Heart right ventricle (tissue), 16 donors: ENCODE results near the gene HIVEP3. TPM values are rescaled to one million over a fixed set of nuclear protein-coding genes. Genes with fewer than 3 reads are reported as not detected.

Experiments
- ATAC-seq, 8 donors: fragments of 200-7000 bp; cut with Tn5 transposase; one replicate each; pipeline ENCODE4 v1.9.1; 2020; ENCODE audit warnings: mild to moderate bottlenecking in 8 of 8, moderate library complexity in 8 of 8, moderate number of reproducible peaks in 1 of 8
- DNase-seq, 2 donors: peaks; one replicate each; pipeline ENCODE4 v3.0.0-alpha.2; 2020
- H3K27ac ChIP-seq, 10 donors: fragments of 200-600 bp; sonication (generic) in 2 of 10; one replicate each; pipeline versions ENCODE4 v1.5.0 to v1.8.0; 2020 to 2022; ENCODE audit warnings: mild to moderate bottlenecking in 3 of 10
- H3K27me3 ChIP-seq, 7 donors: fragments of 200-600 bp; one replicate each; pipeline ENCODE4 v1.8.0; 2021 to 2022; ENCODE audit warnings: mild to moderate bottlenecking in 2 of 7
- H3K36me3 ChIP-seq, 9 donors: fragments of 200-600 bp; sonication (generic) in 1 of 9; one replicate each; pipeline versions ENCODE4 v1.5.0 to v1.8.0; 2020 to 2022; ENCODE audit warnings: mild to moderate bottlenecking in 2 of 9
- H3K4me1 ChIP-seq, 9 donors: fragments of 200-600 bp; sonication (generic) in 1 of 9; one replicate each; pipeline versions ENCODE4 v1.5.0 to v1.8.0; 2020 to 2022; ENCODE audit warnings: mild to moderate bottlenecking in 4 of 9
- H3K4me3 ChIP-seq, 10 donors: fragments of 200-600 bp; sonication (generic) in 2 of 10; one replicate each; pipeline versions ENCODE4 v1.5.0 to v1.8.0; 2020 to 2022; ENCODE audit warnings: mild to moderate bottlenecking in 7 of 10, moderate library complexity in 2 of 10
- H3K9me3 ChIP-seq, 11 donors: fragments of 200-600 bp in 10 of 11; sonication (generic) in 2 of 11; one replicate each; pipeline versions ENCODE4 v1.5.0 to v1.8.0; 2013 to 2022; ENCODE audit warnings: mild to moderate bottlenecking in 2 of 11, control low read depth in 1 of 11, moderate library complexity in 1 of 11
- CTCF ChIP-seq, 9 donors: fragments of 200-600 bp; sonication (generic) in 2 of 9; IDR thresholded peaks; one replicate each; pipeline versions ENCODE4 v1.5.0 to v1.8.0; 2021 to 2022; ENCODE audit warnings: antibody characterized with exemption in 9 of 9, mild to moderate bottlenecking in 5 of 9, moderate library complexity in 1 of 9
- WGBS, 2 donors: extraction: QIAGEN DNeasy Blood & Tissue Kit; methylation state at CpG; one replicate each; pipeline ENCODE4 v1.1.7; 2013; ENCODE audit warnings: inconsistent platforms in 1 of 2; 5-methylcytosine and 5-hydroxymethylcytosine counted together
- intact Hi-C, 10 donors: fragments of 100-400 bp; cut with DNase I; formaldehyde crosslinking; loops; one replicate each; pipeline versions ENCODE4 v1.11.1 to v1.14.2; 2022
- polyA plus RNA-seq, 2 donors: library from polyadenylated mRNA; stranded (reverse); fragments of 200-250 nt; gene quantifications; one replicate each; pipeline ENCODE4 v1.2.3, GENCODE V29; 2013
- total RNA-seq, 10 donors: library from RNA; stranded (reverse); fragmentation: NEBNext Ultra II Directional in 3 of 10; extraction: Animal tissue kit (Norgen Biotek cat#: 25700) in 3 of 10; gene quantifications; one replicate each; pipeline versions ENCODE4 v1.2.1 to v1.2.4, GENCODE V29; 2021 to 2023
- donor health status: Arrhythmogenic right ventricular cardiomyopathy.
- donor health status: ischemic (EF 13 %, LVEDD 7.1; RV severe dilation, severe dysfunction).
- donor health status: healthy with polysubstance abuse.
- donor health status: DM: no; HTN: yes; CAD: no.
- donor health status: DM: no; HTN: no; CAD: no.
- donor health status: ischemic (EF 25% LVEDD 6.9; RV normal size, moderate dysfunction).
- donor health status: ischemic (EF 25% LVEDD 5.7; RV mildly dilated, moderate dysfunction).
- donor health status: healthy.
- donor health status: DM: yes; HTN: yes; CAD: no.
- donor health status: Ischemic cardiomyopathy.
- donor health status: ischemic (EF 35%, LVEDD 5.7; RV mildly dilated, moderate dysfunction).
- donor health status: nonischemic (EF 11% LVEDD 7.7; RV severe dilation, severe dysfunction).
- donor health status: DM: yes; HTN: yes; CAD: no.
- donor health status: PGD.
- donor health status: ischemic (EF 29% LVEDD 5.4; RV normal size, mild dysfunction).
- donor health status: nonischemic (EF 23%, LVEDD 6.1; RV moderate dilation, normal function).

Gene HIVEP3
- total and polyA plus RNA-seq, 12 donors: 2.6 to 7.5 (median 5.2) TPM

- no peak overlapping the region for H3K4me3 ChIP-seq
- intact Hi-C loops: no loop called here
- H3K27me3 ChIP-seq: no peaks in the 10 kb centered on the region
- no peaks in the 10 kb centered on the region for H3K9me3 ChIP-seq
- no peaks in the 10 kb centered on the region for H3K36me3 ChIP-seq
- H3K27ac ChIP-seq: no peak overlapping the region
- TF ChIP-seq CTCF (IDR thresholded peaks at IDR 0.05): no peak
- no peak for ATAC-seq
- 95 to 96% methylated on average over 1 of the region's 1 CpG for WGBS, 2 donors
- H3K4me1 ChIP-seq: peaks cover 0 to 55% (median 25%) of the 10 kb centered on the region in 9 donors
- DNase-seq: no peak
Measured at GRCh38 chr1:41687007-41687406, 231.7 kb downstream of the HIVEP3 start.

DNA sequence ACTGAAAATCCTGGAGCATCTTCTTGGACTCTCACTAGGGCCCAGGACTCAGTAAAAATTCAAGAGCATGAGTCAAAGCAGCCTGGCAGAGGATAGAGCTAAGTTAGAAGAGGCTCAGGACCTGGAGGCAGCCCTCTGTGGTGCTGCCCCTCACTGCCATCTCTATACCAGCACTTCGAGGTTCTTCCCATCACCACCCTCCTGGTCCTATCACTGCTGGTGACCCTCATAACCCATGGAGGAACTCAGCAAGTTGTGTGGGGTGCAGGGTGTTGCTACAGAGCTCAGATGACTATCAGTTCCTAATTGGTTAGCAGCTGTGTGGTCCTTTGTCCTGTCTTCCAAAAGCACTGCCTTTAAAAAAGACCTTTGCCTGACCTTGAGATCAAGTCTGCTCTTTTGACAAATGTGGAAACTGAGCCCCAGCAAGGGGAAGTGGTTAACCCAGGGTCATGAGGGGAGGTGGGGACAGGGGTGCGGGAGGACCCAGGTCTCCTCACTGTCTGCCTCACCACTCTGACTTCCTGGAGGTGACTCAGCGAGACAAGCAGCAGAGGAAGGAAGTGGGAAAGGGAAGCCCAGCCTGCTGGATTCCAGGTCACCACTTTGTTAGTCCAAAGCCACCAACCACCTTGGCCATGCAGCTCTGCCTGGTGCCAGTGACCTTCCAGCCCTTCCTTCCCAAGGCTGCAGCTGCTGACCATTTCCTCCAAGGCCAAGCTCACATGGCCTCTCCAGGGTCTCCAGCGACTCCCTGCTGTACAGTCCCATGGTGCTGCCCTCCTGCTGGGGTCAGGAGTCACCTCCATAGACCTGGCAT lies 234.8 kb downstream of the HIVEP3 start:
- Histone ChIP-seq H3K9me3 (no peaks in the 10 kb centered on the region), H3K4me3 (no peak overlapping the region), H3K27ac (peak overlapping the region in 3 of 10 donors; percentile 33 to 61 (median 57)), H3K4me1 (peaks cover 7 to 56% (median 32%) of the 10 kb centered on the region in 9 donors), H3K27me3 (no peaks in the 10 kb centered on the region), H3K36me3 (no peaks in the 10 kb centered on the region)
- DNase-seq: no peak
- peak; percentile 6 to 66 (median 38) for ATAC-seq
- intact Hi-C loops: no loop called here
- WGBS, 2 donors: 52 to 65% methylated on average over 4 of the region's 4 CpGs
- no peak for TF ChIP-seq CTCF (IDR thresholded peaks at IDR 0.05)

DNA sequence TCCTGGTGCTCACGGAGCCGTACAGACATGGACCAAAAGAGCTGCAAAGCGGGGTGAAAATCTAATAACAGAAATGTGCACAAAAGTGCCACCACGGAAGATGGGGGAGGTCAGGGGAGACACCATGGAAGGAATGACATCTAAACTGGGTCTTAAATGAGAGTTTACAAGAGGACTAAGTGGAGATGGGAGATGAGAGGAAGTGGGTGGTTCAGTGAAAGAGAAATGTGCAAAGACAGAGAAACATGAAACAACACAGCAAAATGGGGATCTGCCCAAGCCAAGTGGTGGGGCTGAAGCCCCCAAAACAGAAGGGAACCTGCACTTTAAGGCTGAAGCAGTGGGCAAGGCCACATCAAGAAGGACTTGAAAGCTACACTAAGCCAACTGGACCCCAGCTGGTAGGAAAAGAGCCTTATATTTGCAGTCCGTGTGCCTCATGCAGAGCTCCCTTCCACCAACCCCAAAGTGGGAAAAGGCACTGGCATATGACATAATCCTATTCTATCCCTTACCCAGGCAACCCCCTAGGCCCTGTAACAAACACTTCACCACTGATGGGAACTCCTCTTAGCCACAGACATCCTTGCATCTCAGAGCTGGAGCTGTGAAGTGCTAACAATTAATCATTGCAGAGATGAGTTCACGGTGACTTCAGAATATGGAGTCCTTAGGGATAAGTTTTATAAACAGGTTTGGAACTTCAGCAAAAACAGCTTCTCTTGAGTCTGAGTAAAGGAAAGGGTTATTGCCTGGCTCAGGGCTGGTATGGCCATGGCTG lies 235.7 kb downstream of the HIVEP3 start:
- WGBS, 2 donors: 96% methylated on average over 6 of the region's 6 CpGs
- peak overlapping the region in 3 of 10 donors; percentile 33 to 61 (median 57) for H3K27ac ChIP-seq
- H3K9me3 ChIP-seq: no peaks in the 10 kb centered on the region
- ATAC-seq: no peak
- no peaks in the 10 kb centered on the region for H3K27me3 ChIP-seq
- intact Hi-C loops: no loop called here
- no peak overlapping the region for H3K4me3 ChIP-seq
- H3K4me1 ChIP-seq: peaks cover 14 to 65% (median 39%) of the 10 kb centered on the region in 9 donors
- no peak for DNase-seq
- H3K36me3 ChIP-seq: no peaks in the 10 kb centered on the region
- TF ChIP-seq CTCF (IDR thresholded peaks at IDR 0.05): no peak

- Histone ChIP-seq H3K36me3 (no peaks in the 10 kb centered on the region), H3K27ac (peak overlapping the region in 4 of 10 donors; percentile 12 to 69 (median 49)), H3K4me3 (no peak overlapping the region), H3K27me3 (no peaks in the 10 kb centered on the region), H3K9me3 (no peaks in the 10 kb centered on the region), H3K4me1 (peaks cover 15 to 69% (median 44%) of the 10 kb centered on the region in 9 donors)
- WGBS, 2 donors: 93 to 94% methylated on average over 5 of the region's 5 CpGs
- TF ChIP-seq CTCF (IDR thresholded peaks at IDR 0.05): no peak
- no peak for DNase-seq
- intact Hi-C loops: no loop called here
- ATAC-seq: peak in 2 of 8 donors; percentile 5 to 15
Measured at GRCh38 chr1:41682149-41682548, 236.6 kb downstream of the HIVEP3 start.
